Stomach (tissue), 9 donors: ENCODE data around the gene GYG2. TPM values are rescaled to one million over a fixed set of nuclear protein-coding genes. Genes with fewer than 3 reads are reported as not detected.
"Not testable (repeated sequence)": the region's sequence is repeated elsewhere in the genome, so short reads cannot be mapped to it uniquely, and the experiment has no call there.

Source experiments
- DNase-seq, 2 donors: peaks; one replicate each; pipeline versions ENCODE4 v3.0.0 to v3.0.0-alpha.2; 2013 to 2019
- H3K27ac ChIP-seq, 5 donors: fragments of 200-600 bp in 4 of 5; sonication (generic) in 4 of 5; one replicate each; pipeline ENCODE4 v1.5.1; 2013 to 2019; ENCODE audit warnings: mild to moderate bottlenecking in 1 of 5, moderate library complexity in 1 of 5
- H3K27me3 ChIP-seq, 3 donors: fragments of 200-600 bp; sonication (generic); one replicate each; pipeline ENCODE4 v1.5.1; 2017 to 2019; ENCODE audit warnings: mixed run types in 1 of 3
- H3K36me3 ChIP-seq, 4 donors: fragments of 200-600 bp; sonication (generic); 1 replicate in 3 of 4; 2 replicates in 1 of 4; pipeline ENCODE4 v1.5.1; 2016 to 2019
- H3K4me1 ChIP-seq, 4 donors: fragments of 200-600 bp; sonication (generic); one replicate each; pipeline ENCODE4 v1.5.1; 2016 to 2019
- H3K4me3 ChIP-seq, 4 donors: fragments of 200-600 bp; sonication (generic) in 3 of 4; one replicate each; pipeline ENCODE4 v1.5.1; 2016 to 2019; ENCODE audit warnings: mild to moderate bottlenecking in 1 of 4
- H3K9me3 ChIP-seq, 4 donors: fragments of 200-600 bp; sonication (generic); one replicate each; pipeline ENCODE4 v1.5.1; 2016 to 2019
- EP300 ChIP-seq: sonication (generic); formaldehyde crosslinking; IDR thresholded peaks from one replicate; pipeline ENCODE4 v1.6.1; 2017; ENCODE audit warnings: antibody characterized with exemption
- POLR2A ChIP-seq, 4 donors: fragments of 450-650 bp; IDR thresholded peaks; one replicate each; pipeline ENCODE4 v1.6.1; 2016; ENCODE audit warnings: antibody characterized with exemption in 4 of 4, control low read depth in 2 of 4, mild to moderate bottlenecking in 1 of 4, moderate library complexity in 1 of 4
- POLR2AphosphoS5 ChIP-seq, 3 donors: sonication (generic); formaldehyde crosslinking; IDR thresholded peaks; one replicate each; pipeline ENCODE4 v1.6.1; 2016; ENCODE audit warnings: antibody characterized with exemption in 3 of 3
- WGBS, 5 donors: extraction: QIAGEN DNeasy Blood & Tissue Kit in 3 of 5; methylation state at CpG; one replicate each; pipeline versions ENCODE4 v1.1.5 to v1.1.7; 2013 to 2018; 5-methylcytosine and 5-hydroxymethylcytosine counted together
- intact Hi-C: fragments of 100-400 bp; cut with DNase I; formaldehyde crosslinking; loops from one replicate; pipeline ENCODE4 v1.15.1; 2023; ENCODE audit warnings: low total_unique reads
- polyA plus RNA-seq, 3 donors: library from polyadenylated mRNA; stranded (reverse); fragments of 200-250 nt; gene quantifications; one replicate each; pipeline ENCODE4 v1.2.3, GENCODE V29; 2013
- total RNA-seq, 5 donors: library from RNA; depleted of rRNA; stranded (reverse); fragments of >200 nt; gene quantifications; one replicate each; pipeline versions ENCODE4 v1.1.0 to v1.2.3, GENCODE V29; 2014 to 2016
- TF ChIP-seq, protein P1 (sequence below), 7 experiments: fragments of 450-650 bp in 4 of 7; fragments of 200-600 bp in 3 of 7; sonication (generic) in 3 of 7; IDR thresholded peaks; one replicate each; pipeline ENCODE4 v1.5.1; 2016 to 2019; ENCODE audit warnings: antibody characterized with exemption in 7 of 7, control low read depth in 2 of 7, mild to moderate bottlenecking in 1 of 7
- donor health status: healthy with polysubstance abuse.
- donor health status: Bipolar disorder and iron deficiency.
- donor health status: healthy.

The GYG2 gene
- total and polyA plus RNA-seq, 8 donors, result 2.2 to 6.2 (median 5.5) TPM

DNA sequence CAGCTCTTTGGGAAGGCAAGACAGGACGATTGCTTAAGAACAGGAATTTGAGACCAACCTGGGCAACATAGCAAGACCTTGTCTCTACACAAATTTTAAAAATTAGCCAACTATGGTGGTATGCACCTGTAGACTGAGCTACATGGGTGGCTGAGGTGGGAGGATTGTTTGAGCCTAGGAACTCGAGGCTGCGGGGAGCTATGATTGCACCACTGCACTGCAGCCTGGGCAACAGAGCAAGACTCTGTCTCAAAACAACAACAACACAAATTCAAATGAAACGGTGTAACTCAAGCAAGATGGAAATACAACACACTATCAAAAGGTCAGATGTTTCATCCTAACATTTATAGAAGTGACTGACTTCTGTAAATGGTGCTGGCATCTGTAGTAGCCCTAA, 39.8 kb upstream of the GYG2 start:
- 81 to 88% (median 83%) methylated on average over 4 of the region's 4 CpGs for WGBS, 5 donors
- H3K27ac ChIP-seq, result no peak overlapping the region
- H3K27me3 ChIP-seq, result no peaks in the 10 kb centered on the region
- no peaks in the 10 kb centered on the region for H3K9me3 ChIP-seq
- intact Hi-C loops, result no loop called here
- H3K36me3 ChIP-seq, result no peaks in the 10 kb centered on the region
- H3K4me3 ChIP-seq, result no peak overlapping the region
- TF ChIP-seq POLR2AphosphoS5 (IDR thresholded peaks at IDR 0.05) (no peak), EP300 (no peak), POLR2A (IDR thresholded peaks at IDR 0.05) (no peak)
- TF ChIP-seq, protein P1, sequence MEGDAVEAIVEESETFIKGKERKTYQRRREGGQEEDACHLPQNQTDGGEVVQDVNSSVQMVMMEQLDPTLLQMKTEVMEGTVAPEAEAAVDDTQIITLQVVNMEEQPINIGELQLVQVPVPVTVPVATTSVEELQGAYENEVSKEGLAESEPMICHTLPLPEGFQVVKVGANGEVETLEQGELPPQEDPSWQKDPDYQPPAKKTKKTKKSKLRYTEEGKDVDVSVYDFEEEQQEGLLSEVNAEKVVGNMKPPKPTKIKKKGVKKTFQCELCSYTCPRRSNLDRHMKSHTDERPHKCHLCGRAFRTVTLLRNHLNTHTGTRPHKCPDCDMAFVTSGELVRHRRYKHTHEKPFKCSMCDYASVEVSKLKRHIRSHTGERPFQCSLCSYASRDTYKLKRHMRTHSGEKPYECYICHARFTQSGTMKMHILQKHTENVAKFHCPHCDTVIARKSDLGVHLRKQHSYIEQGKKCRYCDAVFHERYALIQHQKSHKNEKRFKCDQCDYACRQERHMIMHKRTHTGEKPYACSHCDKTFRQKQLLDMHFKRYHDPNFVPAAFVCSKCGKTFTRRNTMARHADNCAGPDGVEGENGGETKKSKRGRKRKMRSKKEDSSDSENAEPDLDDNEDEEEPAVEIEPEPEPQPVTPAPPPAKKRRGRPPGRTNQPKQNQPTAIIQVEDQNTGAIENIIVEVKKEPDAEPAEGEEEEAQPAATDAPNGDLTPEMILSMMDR (IDR thresholded peaks at IDR 0.05), result no peak
- DNase-seq, result no peak
- no peaks in the 10 kb centered on the region for H3K4me1 ChIP-seq

DNA sequence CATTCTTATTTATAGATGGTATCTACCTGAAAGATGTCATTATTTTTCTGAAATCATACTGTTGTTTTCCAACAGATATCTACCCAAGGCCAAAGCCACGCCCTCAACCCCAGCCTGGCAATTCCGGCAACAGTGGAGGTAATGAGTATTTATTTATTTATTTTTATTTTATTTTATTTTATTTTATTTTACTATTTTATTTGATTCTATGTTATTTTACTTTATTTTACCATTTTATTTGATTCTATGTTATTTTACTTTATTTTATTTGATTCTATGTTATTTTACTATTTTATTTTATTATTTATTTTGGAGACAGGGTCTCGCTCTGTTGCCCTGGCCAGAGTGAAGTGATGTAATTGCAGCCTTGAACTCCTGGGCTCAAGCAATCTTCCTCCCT, 39.2 kb upstream of the GYG2 start:
- intact Hi-C loops, result no loop called here
- Histone ChIP-seq H3K9me3 (no peaks in the 10 kb centered on the region), H3K27me3 (no peaks in the 10 kb centered on the region), H3K4me1 (no peaks in the 10 kb centered on the region), H3K36me3 (no peaks in the 10 kb centered on the region), H3K4me3 (no peak overlapping the region), H3K27ac (no peak overlapping the region)
- DNase-seq, result no peak
- TF ChIP-seq POLR2AphosphoS5 (IDR thresholded peaks at IDR 0.05), result no peak
- TF ChIP-seq POLR2A (IDR thresholded peaks at IDR 0.05), result no peak
- WGBS, 5 donors, result 87 to 95% (median 92%) methylated on average over 3 of the region's 3 CpGs

DNA sequence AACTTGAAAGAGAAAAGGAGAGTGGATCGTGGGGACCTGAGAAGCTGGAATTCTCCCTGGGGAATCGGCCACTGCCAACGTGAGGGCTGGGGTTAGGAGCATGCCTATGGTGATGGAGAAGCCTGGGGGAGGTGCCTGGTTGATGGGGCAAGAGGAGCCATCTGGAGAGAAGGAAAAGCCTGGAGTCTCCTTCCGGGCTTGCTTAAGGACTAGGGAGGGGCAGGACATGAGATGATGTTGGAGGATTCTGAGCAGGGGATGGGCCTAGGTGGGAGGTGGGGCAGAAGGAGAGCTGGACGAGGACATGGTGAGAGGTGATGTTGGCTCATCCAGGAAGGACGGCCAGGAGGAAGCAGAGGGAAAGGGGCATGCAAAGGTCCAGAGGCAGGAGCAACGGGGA, 35.0 kb upstream of the GYG2 start:
- no peak for DNase-seq
- no peaks in the 10 kb centered on the region for H3K27me3 ChIP-seq
- intact Hi-C loops, result no loop called here
- H3K27ac ChIP-seq, result no peak overlapping the region
- H3K9me3 ChIP-seq, result no peaks in the 10 kb centered on the region
- no peaks in the 10 kb centered on the region for H3K4me1 ChIP-seq
- 62 to 76% (median 72%) methylated on average over 6 to 7 of the region's 7 CpGs for WGBS, 5 donors
- TF ChIP-seq EP300 (no peak), POLR2A (IDR thresholded peaks at IDR 0.05) (no peak), POLR2AphosphoS5 (IDR thresholded peaks at IDR 0.05) (no peak)
- TF ChIP-seq, protein P1 (IDR thresholded peaks at IDR 0.05), result no peak
- no peak overlapping the region for H3K4me3 ChIP-seq
- no peaks in the 10 kb centered on the region for H3K36me3 ChIP-seq

DNA sequence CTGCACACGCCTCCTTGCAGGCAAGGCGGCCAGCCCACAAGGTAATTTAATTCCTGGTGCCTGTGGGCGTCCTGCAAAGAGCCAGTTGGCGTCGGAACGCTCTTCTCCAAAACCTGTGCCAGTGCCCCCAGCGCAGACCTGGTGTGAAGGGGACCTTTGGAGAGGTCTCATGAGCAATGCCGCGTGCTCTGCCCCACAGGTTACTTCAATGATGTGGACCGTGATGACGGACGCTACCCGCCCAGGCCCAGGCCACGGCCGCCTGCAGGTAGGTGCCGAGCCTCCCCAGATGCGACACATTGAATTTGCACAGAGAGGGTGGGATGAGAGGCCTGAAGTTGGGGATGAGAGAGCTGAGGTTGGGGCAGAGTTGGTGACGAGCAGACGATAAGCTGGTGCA, 34.4 kb upstream of the GYG2 start:
- H3K4me3 ChIP-seq, result no peak overlapping the region
- no peaks in the 10 kb centered on the region for H3K9me3 ChIP-seq
- no peak overlapping the region for H3K27ac ChIP-seq
- TF ChIP-seq POLR2AphosphoS5 (IDR thresholded peaks at IDR 0.05), result no peak
- TF ChIP-seq EP300, result no peak
- no peak for TF ChIP-seq POLR2A (IDR thresholded peaks at IDR 0.05)
- TF ChIP-seq, protein P1 (IDR thresholded peaks at IDR 0.05), result no peak
- intact Hi-C loops, result no loop called here
- no peaks in the 10 kb centered on the region for H3K4me1 ChIP-seq
- no peaks in the 10 kb centered on the region for H3K36me3 ChIP-seq
- DNase-seq, result no peak
- WGBS, 5 donors, result 89 to 97% (median 94%) methylated on average over 7 to 19 of the region's 19 CpGs
- H3K27me3 ChIP-seq, result no peaks in the 10 kb centered on the region

DNA sequence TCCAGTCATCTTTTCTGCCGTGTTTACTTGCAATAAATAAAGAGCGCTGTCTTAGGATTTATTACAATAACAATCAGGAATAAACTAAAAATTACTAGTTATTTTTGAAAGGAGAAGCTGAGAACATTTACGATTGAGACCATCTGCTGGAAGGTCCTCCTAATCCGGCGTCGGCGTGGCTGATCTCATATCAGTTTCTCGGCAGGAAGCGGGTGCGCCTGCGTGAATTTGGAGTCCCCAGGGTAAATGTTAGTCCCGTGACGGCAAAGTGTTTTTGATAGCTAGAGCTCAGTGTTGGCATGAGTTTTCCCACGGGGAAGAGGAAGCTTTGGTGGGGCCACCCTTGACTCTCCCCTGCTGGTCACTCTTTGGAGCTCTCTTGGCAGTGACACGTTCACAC, 31.9 kb upstream of the GYG2 start:
- intact Hi-C loops, result not testable (repeated sequence)

More for the DNA sequence above, 31.9 kb upstream of the GYG2 start:
- H3K36me3 ChIP-seq, H3K9me3 ChIP-seq, H3K4me1 ChIP-seq, DNase-seq, H3K27me3 ChIP-seq, H3K4me3 ChIP-seq, H3K27ac ChIP-seq: not testable (repeated sequence)
- WGBS, 5 donors, result 38 to 58% (median 51%) methylated on average over 14 to 15 of the region's 15 CpGs
